Muscle of back (tissue), 11 donors: ENCODE measurements around the gene ZNF2. TPM values are rescaled to one million over a fixed set of nuclear protein-coding genes. Genes with fewer than 3 reads are reported as not detected.
A peak's percentile ranks its signal among the peaks of the same experiment; 100 is the strongest.

Source experiments
- DNase-seq, 3 donors: peaks; one replicate each; pipeline versions ENCODE4 v3.0.0 to v3.0.0-alpha.2; 2013
- polyA plus RNA-seq, 10 donors: library from polyadenylated mRNA; unstranded; fragments of 120-200 nt; gene quantifications; one replicate each; pipeline ENCODE4 v1.2.1, GENCODE V29; 2013; ENCODE audit not compliant: insufficient read length in 10 of 10

Gene ZNF2
- polyA plus RNA-seq, 10 donors, result 4.5 to 6.0 (median 5.1) TPM

DNA sequence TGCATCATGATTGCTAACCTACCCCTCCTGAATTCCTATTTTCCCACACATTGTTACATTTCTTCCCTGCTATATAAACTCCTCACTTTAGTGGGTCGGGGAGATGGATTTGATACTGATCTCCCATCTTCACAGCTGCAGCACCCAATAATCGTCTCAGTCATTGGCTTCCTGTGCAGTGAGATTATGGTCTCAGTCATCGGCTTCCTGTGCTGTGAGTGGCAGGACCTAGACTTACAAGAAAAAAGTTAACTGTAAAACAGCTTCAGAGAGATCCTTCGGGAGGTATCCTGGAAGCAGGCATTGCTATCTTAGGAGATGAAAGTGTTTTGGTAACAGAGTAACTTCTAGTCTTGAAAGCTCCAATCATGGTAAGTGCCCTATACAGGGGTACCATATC is 38.3 kb downstream of the ZNF2 start:
- DNase-seq, result no peak

DNA sequence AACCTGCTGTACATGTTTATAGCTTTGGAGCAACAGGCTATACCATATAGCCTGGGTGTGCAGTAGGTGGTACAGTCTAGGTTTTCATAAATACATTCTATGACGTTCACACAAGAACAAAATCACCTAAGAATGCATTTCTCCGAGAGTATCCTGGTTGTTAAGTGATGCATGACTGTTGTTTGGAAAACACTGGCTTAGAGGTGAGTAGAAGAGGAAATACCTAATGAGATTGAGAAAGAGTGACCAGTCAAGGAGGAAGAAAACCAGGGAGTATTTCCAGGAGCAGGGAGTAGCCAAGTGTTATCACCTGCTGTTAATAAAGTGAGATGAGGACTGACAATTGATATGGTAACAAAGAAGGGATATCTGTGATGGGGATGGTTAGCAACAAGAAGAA is 38.8 kb downstream of the ZNF2 start:
- no peak for DNase-seq

DNA sequence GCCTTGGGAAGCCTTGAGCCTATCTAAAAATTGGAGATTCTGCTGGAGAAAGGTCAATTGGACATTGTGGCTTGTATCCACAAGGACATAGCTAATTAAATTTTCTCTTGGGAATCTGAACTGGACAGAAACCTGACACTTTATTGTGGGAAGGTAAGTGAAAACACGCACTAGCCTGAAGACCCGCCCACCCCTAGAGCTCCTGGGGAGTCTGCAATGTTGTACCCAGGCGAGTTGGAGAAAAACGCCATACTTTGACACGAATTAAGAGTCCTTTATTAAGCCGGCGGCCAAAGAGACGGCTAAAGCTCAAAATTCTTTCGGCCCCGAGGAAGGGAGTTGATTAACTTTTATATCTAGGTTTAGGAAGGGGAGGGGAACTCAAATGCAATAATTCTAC is 40.5 kb downstream of the ZNF2 start:
- no peak for DNase-seq

DNA sequence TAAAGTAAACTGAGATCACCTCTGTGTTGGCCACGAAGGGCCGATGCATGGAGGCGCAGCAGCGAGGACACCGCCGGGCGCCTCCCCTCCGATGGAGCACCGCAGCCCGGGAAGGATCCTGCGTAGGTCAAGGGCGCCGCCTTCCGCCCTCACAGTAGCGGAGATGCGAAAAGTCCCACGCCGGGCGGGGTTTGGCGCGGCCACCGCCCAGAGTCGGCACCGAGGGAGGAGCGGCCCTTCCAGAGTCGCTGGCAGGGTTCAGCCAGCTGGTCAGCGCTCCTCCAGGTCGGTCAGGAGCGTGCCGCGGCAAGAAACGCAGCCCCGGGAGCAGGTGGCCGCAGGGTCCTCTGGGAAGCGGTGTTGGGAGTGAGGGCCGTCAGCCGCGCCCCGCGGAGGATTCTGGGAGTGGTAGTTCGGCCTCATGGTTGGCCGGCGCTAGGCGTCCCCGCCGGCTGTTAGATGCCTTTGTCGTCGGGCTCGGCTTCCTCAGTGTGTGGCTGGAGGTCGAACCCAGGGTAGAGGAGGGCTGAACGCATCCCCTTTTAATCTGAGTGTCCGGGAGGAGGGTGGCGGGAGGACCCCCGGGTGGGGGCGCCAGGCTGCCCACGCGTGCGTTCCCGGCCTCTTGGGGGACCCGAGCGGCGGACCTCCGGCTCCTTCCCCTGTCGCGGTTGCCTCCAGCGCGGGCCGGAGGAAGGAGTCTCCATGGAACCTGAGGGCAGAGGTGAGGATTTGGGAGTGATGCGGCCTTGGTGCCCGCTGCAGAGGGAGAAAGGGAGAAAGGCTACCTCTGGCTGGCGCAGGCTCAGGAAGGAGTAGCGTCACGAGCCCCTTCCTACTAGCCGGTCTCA is 41.7 kb downstream of the ZNF2 start, which contains the start of gene ZNF892:
ZNF892 (plus strand) TSS at position 411 of the 851 bp plus-strand sequence; CDS start at position 706, 295 bp downstream.
- DNase-seq, result peak; percentile 87 to 97 (median 92)

DNA sequence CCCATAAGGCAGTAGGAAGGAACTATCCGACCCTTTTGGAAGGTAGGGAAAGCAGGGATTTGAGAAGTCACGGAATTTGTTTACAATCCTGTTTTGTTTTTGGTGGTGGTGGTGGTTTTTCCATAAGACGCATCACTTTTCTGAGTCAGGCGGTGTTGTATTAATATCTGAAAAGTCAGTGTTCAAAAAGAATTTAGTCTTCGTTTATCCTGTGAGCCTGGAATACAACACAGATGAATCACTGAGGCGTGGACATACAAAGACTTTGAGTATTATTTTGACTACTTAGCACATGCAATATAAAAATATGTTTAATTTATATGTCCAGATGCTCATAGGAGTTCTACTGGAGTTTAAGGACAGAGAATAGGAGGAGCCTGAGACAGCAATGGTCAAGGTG is 42.5 kb downstream of the ZNF2 start:
- DNase-seq, result no peak

DNA sequence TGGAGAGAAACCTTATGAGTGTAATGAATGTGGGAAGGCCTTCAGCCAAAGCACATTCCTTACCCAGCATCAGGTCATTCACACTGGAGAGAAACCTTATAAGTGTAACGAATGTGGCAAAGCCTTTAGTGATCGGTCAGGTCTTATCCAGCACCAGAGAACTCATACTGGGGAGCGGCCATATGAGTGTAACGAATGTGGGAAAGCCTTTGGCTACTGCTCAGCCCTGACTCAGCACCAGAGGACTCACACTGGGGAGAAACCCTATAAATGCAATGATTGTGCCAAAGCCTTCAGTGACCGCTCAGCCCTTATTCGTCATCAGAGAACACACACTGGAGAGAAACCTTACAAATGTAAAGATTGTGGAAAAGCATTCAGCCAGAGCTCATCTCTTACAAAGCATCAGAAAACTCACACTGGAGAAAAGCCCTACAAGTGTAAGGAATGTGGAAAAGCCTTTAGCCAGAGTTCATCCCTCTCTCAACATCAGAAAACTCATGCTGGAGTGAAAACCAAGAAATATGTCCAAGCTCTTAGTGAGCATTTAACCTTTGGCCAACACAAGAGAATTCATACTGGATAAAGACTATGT is 49.5 kb downstream of the ZNF2 start:
- DNase-seq, result no peak

DNA sequence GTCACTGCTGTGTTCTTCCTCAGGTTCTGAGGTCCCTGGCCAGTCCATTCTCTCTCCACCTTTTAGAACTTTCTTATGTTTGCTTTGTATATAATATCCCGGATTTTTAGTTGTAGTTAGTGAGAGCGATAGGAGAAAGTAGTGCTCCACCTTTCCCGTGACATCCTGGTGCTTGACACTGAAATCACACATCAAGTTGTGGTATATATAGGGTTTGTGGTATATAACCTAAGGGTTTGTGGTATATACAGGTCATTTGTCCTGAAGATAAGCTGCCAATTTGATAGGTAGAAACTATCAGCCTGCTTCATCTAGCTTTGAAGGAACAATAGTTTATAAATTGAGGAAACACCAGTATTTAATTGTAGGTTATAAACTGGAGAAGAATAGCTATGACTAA is 54.8 kb downstream of the ZNF2 start:
- no peak for DNase-seq

DNA sequence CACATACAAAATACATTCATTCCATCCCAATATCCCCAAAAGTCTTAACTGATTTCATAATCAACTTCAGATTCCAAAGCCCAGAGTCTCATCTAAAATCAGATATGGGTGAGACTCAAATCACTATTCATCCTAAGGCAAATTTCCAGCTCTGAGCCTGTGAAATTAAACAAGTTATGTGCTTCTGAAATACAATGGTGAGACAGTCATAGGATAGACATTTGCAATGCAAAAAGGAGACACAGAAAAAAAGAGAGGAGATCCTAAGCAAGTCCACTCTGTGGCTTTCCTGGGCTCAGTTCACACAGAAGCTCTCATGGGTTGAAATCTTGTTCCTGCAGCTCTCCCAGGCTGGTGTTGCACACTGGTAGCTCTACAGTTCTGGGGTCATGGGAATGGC is 60.0 kb downstream of the ZNF2 start:
- no peak for DNase-seq

DNA sequence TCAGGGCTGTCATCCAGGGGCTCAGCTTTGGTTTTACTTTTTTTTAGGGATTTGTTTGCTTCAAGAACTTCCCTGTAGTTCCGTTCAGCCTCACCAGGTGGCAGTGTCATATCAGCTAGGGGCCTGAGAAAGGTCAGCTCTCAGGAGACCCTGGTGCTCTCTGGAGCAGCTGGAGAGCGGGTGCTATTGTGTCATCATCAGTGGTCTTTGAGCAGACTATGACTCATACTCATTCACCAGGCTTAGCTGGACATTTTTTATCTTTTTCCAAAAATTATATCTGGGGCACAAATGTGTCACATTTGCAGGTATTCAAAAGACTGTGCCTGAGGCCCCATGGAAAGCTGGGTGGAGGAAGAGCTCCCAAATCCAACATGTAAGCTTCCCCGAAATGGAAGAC is 66.1 kb downstream of the ZNF2 start:
- DNase-seq, result peak; percentile 19 to 42 (median 37)

DNA sequence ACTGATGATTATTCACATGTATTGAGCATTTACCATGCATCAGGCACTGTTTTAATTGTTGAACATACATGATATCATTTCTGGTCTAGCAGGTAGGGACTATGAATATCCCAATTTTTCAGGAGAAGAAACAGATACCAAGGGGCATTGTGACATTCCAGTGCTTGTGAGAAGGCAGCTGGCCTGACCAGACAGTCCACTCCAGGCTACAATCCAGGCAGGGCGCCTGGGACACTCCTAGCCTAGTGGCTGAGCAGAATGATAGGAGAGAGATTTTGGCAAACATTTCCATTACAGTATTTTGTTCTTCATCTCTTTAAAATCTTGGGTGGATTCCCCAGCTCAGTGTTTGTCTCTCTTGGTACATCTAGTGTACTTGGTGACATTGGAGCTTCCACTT is 66.6 kb downstream of the ZNF2 start:
- DNase-seq, result no peak

Other genes starting within 250 kb of the ZNF2 start
- 1 to 10 TPM; 2.4 to 8.8 (median 3.9) TPM for gene MAL, start 140.1 kb upstream of the ZNF2 start, polyA plus RNA-seq
- gene MRPS5, start 44.0 kb upstream of the ZNF2 start, polyA plus RNA-seq, result 10 to 100 TPM; 40.1 to 70.3 (median 47.5) TPM
- 10 to 100 TPM; 11.0 to 23.8 (median 17.3) TPM for gene ZNF514, start 6.0 kb upstream of the ZNF2 start, polyA plus RNA-seq
- 1 to 10 TPM; 1.4 to 4.0 (median 2.6) TPM for gene ZNF892, start 41.7 kb downstream of the ZNF2 start, polyA plus RNA-seq
- 1 to 10 TPM in 7 of 10 donors, under 1 TPM in 3; 0.35 to 3.5 (median 1.3) TPM for gene PROM2, start 108.6 kb downstream of the ZNF2 start, polyA plus RNA-seq
- gene KCNIP3, start 131.5 kb downstream of the ZNF2 start, polyA plus RNA-seq, result 10 to 100 TPM in 1 of 10 donors, 1 to 10 TPM in 9; 4.9 to 10.5 (median 6.3) TPM
- gene FAHD2A, start 236.9 kb downstream of the ZNF2 start, polyA plus RNA-seq, result 10 to 100 TPM; 18.1 to 27.1 (median 19.1) TPM